Stimulated activated naive B cell treated with anti-CD40 and anti-IgM and Interleukin-4, amounts not matched to agents 10 μg/mL and 1 μg/mL and 100 μg/mL, for 72 hours (primary cell): ENCODE data around the gene ZNF823.
"Not testable (repeated sequence)": the region's sequence is repeated elsewhere in the genome, so short reads cannot be mapped to it uniquely, and the experiment has no call there.

ENCODE experiments used
- ATAC-seq, 2 donors: fragments of 150-1000 bp; cut with Tn5 transposase; replicated peaks; 2 replicates each; pipeline ENCODE4 v1.10.0; 2021; ENCODE audit warnings: moderate library complexity in 1 of 2
- DNase-seq: peaks from one replicate; pipeline ENCODE4 v3.0.0; 2021
- H3K27ac Mint-ChIP-seq: one replicate; pipeline ENCODE4 v1.8.0; 2022; ENCODE audit warnings: mild to moderate bottlenecking, mixed read lengths
- H3K27me3 Mint-ChIP-seq, 2 donors: one replicate each; pipeline ENCODE4 v1.8.0; 2022; ENCODE audit warnings: mixed read lengths in 2 of 2
- H3K36me3 Mint-ChIP-seq, 2 donors: one replicate each; pipeline ENCODE4 v1.8.0; 2022; ENCODE audit warnings: mixed read lengths in 2 of 2, mild to moderate bottlenecking in 1 of 2
- H3K4me1 Mint-ChIP-seq, 2 donors: one replicate each; pipeline ENCODE4 v1.8.0; 2022; ENCODE audit warnings: mixed read lengths in 2 of 2, mild to moderate bottlenecking in 1 of 2
- H3K4me3 Mint-ChIP-seq, 2 donors: one replicate each; pipeline ENCODE4 v1.8.0; 2022; ENCODE audit warnings: mild to moderate bottlenecking in 2 of 2, mixed read lengths in 2 of 2, moderate library complexity in 1 of 2
- H3K9me3 Mint-ChIP-seq, 2 donors: one replicate each; pipeline ENCODE4 v1.8.0; 2022; ENCODE audit warnings: mixed read lengths in 2 of 2, mild to moderate bottlenecking in 1 of 2

ZNF823 gene

GRCh38 chr19:11738746-11739620 lies at the start of gene ZNF823:
TSS of gene ZNF823 (minus strand) at chr19:11738946. CDS start at chr19:11738819, 127 bp downstream.
- peaks cover 18 to 28% of the 10 kb centered on the region in 2 donors for H3K4me1 Mint-ChIP-seq
- H3K4me3 Mint-ChIP-seq = peak within 1 kb of the TSS; percentile 98 to 99
- DNase-seq = peak; percentile 95
- peak within 1 kb of the TSS; percentile 96 for H3K27ac Mint-ChIP-seq
- peaks cover 4 to 7% of the 10 kb centered on the region in 2 donors for H3K36me3 Mint-ChIP-seq
- H3K27me3 Mint-ChIP-seq = no peaks in the 10 kb centered on the region
- no peaks in the 10 kb centered on the region for H3K9me3 Mint-ChIP-seq
- ATAC-seq = peak; percentile 91 to 92

DNA sequence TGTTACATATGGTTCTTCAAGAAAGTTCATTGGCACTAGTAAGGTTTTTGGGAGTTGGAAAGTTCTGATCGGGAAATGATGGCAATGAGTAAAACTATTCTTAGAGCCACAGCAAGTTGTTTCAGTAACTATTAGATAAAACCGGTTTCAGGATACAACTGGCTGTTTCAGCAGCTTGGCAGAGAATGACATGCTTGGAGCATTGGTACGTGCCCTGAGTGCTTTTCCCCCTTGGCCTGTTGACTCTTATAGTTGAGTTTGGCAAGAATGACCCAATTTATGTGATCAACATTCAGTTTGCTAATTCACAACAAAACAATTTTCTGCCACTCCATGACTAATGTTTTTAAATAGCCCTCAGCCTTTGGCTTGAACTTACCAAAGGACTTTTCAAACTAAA lies 48.8 kb upstream of the ZNF823 start:
- Mint-ChIP-seq H3K36me3 (peaks cover 27 to 33% of the 10 kb centered on the region in 2 donors), H3K27ac (no peak overlapping the region), H3K27me3 (no peaks in the 10 kb centered on the region), H3K4me3 (no peak overlapping the region), H3K9me3 (peaks cover 24 to 28% of the 10 kb centered on the region in 2 donors), H3K4me1 (peaks cover 0 to under 1% of the 10 kb centered on the region in 2 donors)
- ATAC-seq = no peak
- no peak for DNase-seq

- Mint-ChIP-seq H3K27me3 (no peaks in the 10 kb centered on the region), H3K4me3 (no peak overlapping the region), H3K9me3 (peaks cover 14 to 30% of the 10 kb centered on the region in 2 donors), H3K4me1 (no peaks in the 10 kb centered on the region), H3K36me3 (peaks cover 48 to 57% of the 10 kb centered on the region in 2 donors), H3K27ac (no peak overlapping the region)
- DNase-seq (no peak), ATAC-seq (no peak)
Measured at GRCh38 chr19:11784356-11784755, 45.6 kb upstream of the ZNF823 start.

- ATAC-seq (no peak), DNase-seq (no peak)
- Mint-ChIP-seq H3K4me1 (no peaks in the 10 kb centered on the region), H3K27me3 (no peaks in the 10 kb centered on the region), H3K27ac (no peak overlapping the region), H3K9me3 (peaks cover 14 to 28% of the 10 kb centered on the region in 2 donors), H3K36me3 (peaks cover 52 to 63% of the 10 kb centered on the region in 2 donors), H3K4me3 (no peak overlapping the region)
Measured at GRCh38 chr19:11783767-11784166, 45.0 kb upstream of the ZNF823 start.

DNA sequence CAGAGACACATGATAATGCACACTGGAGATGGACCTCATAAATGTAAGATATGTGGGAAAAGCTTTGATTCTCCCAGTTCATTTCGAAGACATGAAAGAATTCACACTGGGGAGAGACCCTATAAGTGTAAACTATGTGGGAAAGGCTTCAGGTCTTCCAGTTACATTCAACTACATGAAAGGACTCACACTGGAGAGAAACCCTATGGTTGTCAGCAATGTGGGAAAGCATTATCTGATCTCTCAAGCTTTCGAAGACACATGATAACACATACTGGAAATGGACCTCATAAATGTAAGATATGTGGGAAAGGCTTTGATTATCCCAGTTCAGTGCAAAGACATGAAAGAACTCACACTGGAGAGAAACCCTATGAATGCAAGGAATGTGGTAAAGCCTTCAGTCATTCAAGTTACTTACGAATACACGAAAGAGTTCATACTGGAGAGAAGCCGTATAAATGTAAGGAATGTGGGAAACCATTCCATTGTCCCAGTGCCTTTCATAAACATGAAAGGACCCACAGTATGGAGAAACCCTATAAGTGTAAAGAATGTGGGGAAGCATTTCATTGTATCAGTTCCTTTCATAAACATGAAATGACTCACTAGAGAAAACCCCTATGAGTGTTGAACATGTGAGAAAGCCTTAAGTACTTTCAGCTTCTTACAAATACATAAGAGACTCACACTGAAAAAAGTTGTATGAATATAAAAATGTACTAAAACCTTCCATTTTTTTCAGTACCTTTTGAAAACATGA lies 42.7 kb upstream of the ZNF823 start:
- no peaks in the 10 kb centered on the region for H3K27me3 Mint-ChIP-seq
- peaks cover 62 to 78% of the 10 kb centered on the region in 2 donors for H3K36me3 Mint-ChIP-seq
- peak; percentile 46 to 71 for ATAC-seq
- no peak overlapping the region for H3K27ac Mint-ChIP-seq
- H3K4me1 Mint-ChIP-seq = no peaks in the 10 kb centered on the region
- H3K9me3 Mint-ChIP-seq = peaks cover 14 to 23% of the 10 kb centered on the region in 2 donors
- DNase-seq = no peak
- no peak overlapping the region for H3K4me3 Mint-ChIP-seq

GRCh38 chr19:11780431-11781020 lies 41.8 kb upstream of the ZNF823 start:
- Mint-ChIP-seq H3K4me3 (no peak overlapping the region), H3K4me1 (no peaks in the 10 kb centered on the region), H3K9me3 (peaks cover 14 to 20% of the 10 kb centered on the region in 2 donors), H3K27me3 (no peaks in the 10 kb centered on the region), H3K27ac (no peak overlapping the region), H3K36me3 (peaks cover 64 to 80% of the 10 kb centered on the region in 2 donors)
- ATAC-seq (no peak), DNase-seq (no peak)

DNA sequence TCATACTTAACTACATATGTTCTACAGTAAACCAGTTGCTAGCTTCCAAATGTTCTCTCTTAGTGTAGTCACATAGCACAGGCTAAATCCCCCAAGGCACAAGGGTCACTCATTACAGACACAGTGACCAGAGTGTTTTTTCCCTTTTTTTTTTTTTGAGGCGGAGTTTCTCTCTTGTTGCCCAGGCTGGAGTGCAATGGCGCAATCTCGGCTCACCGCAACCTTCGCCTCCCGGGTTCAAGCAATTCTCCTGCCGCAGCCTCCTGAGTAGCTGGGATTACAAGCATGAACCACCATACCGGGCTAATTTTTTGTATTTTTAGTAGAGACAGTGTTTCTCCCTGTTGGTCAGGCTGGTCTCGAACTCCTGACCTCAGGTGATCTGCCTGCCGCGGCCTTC lies 37.9 kb upstream of the ZNF823 start:
- peaks cover 59 to 81% of the 10 kb centered on the region in 2 donors for H3K36me3 Mint-ChIP-seq
- ATAC-seq, H3K4me3 Mint-ChIP-seq, H3K27me3 Mint-ChIP-seq, H3K27ac Mint-ChIP-seq, H3K4me1 Mint-ChIP-seq, DNase-seq: not testable (repeated sequence)
- peaks cover 18 to 23% of the 10 kb centered on the region in 2 donors for H3K9me3 Mint-ChIP-seq

DNA sequence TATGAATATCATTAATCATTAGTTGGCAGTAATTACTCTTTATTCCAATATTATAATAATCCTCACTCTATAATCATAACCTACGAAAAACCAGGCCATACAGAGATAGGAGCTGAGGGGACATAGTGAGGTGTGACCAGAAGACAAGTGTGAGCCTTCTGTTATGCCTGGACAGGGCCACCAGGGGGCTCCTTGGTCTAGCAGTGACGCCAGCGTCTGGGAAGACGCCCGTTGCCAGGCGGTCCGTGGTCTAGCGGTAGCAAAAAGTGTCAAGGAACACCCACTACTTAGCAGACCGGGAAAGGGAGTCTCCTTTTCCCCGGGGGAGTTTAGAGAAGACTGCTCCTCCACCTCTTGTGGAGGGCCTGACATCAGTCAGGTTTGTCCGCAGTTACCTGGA lies 32.8 kb upstream of the ZNF823 start:
- Mint-ChIP-seq H3K36me3 (peaks cover 34 to 65% of the 10 kb centered on the region in 2 donors), H3K9me3 (peaks cover 22 to 37% of the 10 kb centered on the region in 2 donors), H3K4me1 (peaks cover 16 to 17% of the 10 kb centered on the region in 2 donors)
- H3K27ac Mint-ChIP-seq, DNase-seq, H3K27me3 Mint-ChIP-seq, ATAC-seq, H3K4me3 Mint-ChIP-seq: not testable (repeated sequence)

DNA sequence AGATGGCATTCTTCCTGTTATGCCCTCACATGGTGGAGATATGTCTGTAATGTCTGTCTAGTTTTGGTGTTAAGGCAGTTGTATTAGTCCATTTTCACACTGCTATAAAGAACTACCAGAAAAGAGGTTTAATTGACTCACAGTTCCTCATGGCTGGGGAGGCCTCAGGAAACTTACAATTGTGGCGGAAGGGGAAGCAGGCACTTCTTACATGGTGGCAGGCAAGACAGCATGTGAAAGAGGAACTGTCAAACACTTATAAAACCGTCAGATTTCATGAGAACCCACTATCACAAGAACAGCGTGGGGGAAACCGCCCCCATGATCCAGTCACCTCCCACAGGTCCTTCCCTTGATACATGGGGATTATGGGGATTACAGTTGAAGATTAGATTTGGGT lies 31.2 kb upstream of the ZNF823 start:
- no peak overlapping the region for H3K4me3 Mint-ChIP-seq
- H3K9me3 Mint-ChIP-seq = peaks cover 22 to 37% of the 10 kb centered on the region in 2 donors
- DNase-seq (no peak), ATAC-seq (no peak)
- no peaks in the 10 kb centered on the region for H3K27me3 Mint-ChIP-seq
- H3K36me3 Mint-ChIP-seq = peaks cover 29 to 56% of the 10 kb centered on the region in 2 donors
- peaks cover 16 to 17% of the 10 kb centered on the region in 2 donors for H3K4me1 Mint-ChIP-seq
- H3K27ac Mint-ChIP-seq = peak overlapping the region; percentile 20

- H3K4me3 Mint-ChIP-seq = peak overlapping the region; percentile 96 to 100
- H3K27ac Mint-ChIP-seq = peak overlapping the region; percentile 100
- peaks cover 16% of the 10 kb centered on the region in 2 donors for H3K4me1 Mint-ChIP-seq
- DNase-seq (peak; percentile 42), ATAC-seq (peak; percentile 41 to 48)
- H3K9me3 Mint-ChIP-seq = peaks cover 27 to 29% of the 10 kb centered on the region in 2 donors
- H3K27me3 Mint-ChIP-seq = no peaks in the 10 kb centered on the region
- H3K36me3 Mint-ChIP-seq = peaks cover 21 to 43% of the 10 kb centered on the region in 2 donors
Measured at GRCh38 chr19:11767633-11768133, 28.9 kb upstream of the ZNF823 start.

DNA sequence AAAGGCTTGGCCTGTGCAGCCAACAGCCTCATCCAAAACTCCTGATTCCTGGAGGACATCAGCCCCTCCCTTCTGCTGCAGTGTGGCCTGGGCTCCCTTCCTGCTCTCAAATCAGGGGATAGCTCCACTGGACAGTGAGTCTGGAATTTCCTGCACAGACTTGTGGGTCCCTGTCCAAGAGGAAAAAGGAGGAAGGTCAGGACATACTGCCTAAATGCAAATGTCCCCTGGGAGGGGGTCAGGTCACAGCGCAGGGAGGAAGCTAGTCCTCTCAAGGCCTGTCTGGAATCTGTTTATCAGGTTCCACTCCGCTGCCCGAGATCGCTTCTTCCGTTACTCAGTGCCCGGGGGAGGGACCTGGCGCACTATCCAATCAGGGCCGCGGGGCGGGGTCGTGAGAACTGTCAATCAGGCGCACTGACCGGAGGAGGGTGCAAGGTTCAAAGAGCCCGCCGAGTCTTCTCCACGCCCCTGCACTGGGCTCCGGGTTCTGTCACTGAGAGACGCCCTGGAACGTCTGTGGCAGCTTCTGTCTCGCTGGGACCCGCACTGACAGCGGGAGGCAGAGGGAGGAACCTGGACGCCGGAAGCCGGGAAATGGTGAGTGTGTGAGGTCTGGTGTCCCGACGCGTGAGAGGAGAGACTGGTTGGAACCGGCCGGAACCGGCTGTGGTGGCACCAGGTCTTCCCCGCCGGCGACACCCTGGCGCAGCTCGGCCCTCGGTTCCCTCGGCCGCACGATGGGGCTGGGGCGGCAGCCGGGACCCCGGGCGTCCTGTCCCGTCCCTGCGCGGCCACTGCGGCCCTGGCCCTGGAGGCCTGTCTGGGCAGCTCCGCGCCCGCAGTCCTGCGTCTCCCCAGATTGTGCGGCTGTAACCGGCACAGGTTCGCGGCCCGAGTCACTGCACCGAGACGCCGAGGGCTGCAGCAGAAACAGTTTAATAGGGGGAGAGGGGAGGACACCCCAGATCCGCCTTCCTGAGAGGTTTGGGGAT lies 28.1 kb upstream of the ZNF823 start, which contains the start of gene ZNF441:
Gene ZNF441, plus strand, starts transcription at position 404 of the 995 bp plus-strand sequence. Its CDS starts 194 bp downstream, at position 598.
- Mint-ChIP-seq H3K9me3 (peaks cover 21 to 24% of the 10 kb centered on the region in 2 donors), H3K27me3 (no peaks in the 10 kb centered on the region), H3K4me1 (peaks cover 13 to 16% of the 10 kb centered on the region in 2 donors), H3K36me3 (peaks cover 15 to 37% of the 10 kb centered on the region in 2 donors), H3K4me3 (peak within 1 kb of the TSS; percentile 96 to 100), H3K27ac (peak within 1 kb of the TSS; percentile 100)
- peak; percentile 95 to 96 for ATAC-seq
- DNase-seq = peak; percentile 94

DNA sequence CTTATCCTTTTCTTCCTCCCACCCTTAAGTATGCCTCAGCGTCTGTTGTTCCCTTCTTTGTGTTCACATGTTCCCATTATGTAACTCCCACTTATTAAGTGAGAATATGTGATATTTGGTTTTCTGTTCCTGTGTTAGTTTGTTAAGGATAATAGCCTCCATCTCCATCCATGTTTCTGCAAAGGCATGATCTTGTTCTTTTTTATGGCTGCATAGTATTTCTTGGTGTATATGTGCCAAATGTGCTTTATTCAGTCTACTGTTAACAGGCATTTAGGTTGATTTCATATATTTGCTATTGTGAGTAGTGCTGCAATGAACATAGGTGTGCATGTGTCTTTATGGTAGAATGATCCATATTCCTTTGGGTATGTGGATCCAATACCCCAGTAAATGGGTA lies 24.9 kb upstream of the ZNF823 start:
- Mint-ChIP-seq H3K36me3 (peaks cover 0 to 11% of the 10 kb centered on the region in 2 donors), H3K27me3 (peaks cover 3 to 6% of the 10 kb centered on the region in 2 donors), H3K4me3 (no peak overlapping the region), H3K9me3 (peaks cover 5 to 8% of the 10 kb centered on the region in 2 donors), H3K27ac (no peak overlapping the region), H3K4me1 (peaks cover 9 to 11% of the 10 kb centered on the region in 2 donors)
- DNase-seq = no peak
- ATAC-seq = no peak

GRCh38 chr19:11763117-11763516 lies 24.4 kb upstream of the ZNF823 start:
- H3K27ac Mint-ChIP-seq = no peak overlapping the region

More at GRCh38 chr19:11763117-11763516, 24.4 kb upstream of the ZNF823 start:
- Mint-ChIP-seq H3K4me1 (peaks cover 5 to 6% of the 10 kb centered on the region in 2 donors), H3K27me3 (peaks cover 3 to 6% of the 10 kb centered on the region in 2 donors), H3K36me3 (peaks cover 0 to 7% of the 10 kb centered on the region in 2 donors), H3K9me3 (peaks cover 5 to 8% of the 10 kb centered on the region in 2 donors), H3K4me3 (no peak overlapping the region)
- ATAC-seq = no peak
- DNase-seq = no peak
